Mammary epithelial cell (primary cell): ENCODE measurements around the gene NHERF2.

Experiments used
- EZH2 ChIP-seq: IDR thresholded peaks from 2 replicates; pipeline ENCODE4 v1.6.1; 2012; ENCODE audit warnings: low read length, inconsistent platforms, borderline replicate concordance
- TF ChIP-seq, protein P1 (sequence below), 2 donors: IDR thresholded peaks in 1 of 2; conservative IDR thresholded peaks in 1 of 2; 2 replicates each; pipeline ENCODE4 v1.5.1; 2011 to 2012; ENCODE audit warnings: inconsistent platforms in 2 of 2, low read length in 2 of 2, mild to moderate bottlenecking in 2 of 2, control low read depth in 1 of 2, low read depth in 1 of 2; ENCODE audit not compliant: insufficient read depth in 1 of 2; ENCODE audit errors: extremely low read depth in 1 of 2

DNA sequence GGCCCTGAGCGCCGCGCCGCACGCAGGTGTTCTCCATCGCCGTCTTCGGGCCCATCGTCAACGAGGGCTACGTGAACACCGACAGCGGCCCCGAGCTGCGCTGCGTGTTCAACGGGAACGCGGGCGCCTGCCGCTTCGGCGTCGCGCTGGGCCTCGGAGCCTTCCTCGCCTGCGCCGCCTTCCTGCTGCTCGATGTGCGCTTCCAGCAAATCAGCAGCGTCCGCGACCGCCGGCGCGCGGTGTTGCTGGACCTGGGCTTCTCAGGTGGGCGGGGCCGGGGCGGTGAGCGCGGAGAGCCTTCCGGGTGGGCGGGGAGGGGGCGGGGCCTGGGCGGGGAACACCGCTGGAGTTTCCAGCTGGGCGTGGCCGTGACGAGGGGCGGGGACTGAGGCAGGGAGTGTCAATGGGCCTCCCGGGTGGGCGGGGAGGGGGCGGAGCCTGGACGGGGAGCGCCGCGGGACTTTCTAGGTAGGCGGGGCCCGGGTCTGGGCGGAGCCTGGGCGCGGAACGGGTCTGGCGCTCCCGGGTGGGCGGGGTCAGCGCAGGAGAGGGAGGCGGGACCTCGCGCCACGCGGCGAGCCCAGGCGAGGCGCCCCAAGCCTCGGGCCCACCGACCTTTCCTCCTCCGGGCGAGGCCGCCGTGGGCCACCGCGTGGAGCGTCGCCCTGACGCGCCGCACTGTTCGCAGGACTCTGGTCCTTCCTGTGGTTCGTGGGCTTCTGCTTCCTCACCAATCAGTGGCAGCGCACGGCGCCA, 34.6 kb upstream of the NHERF2 start:
- TF ChIP-seq, protein P1, sequence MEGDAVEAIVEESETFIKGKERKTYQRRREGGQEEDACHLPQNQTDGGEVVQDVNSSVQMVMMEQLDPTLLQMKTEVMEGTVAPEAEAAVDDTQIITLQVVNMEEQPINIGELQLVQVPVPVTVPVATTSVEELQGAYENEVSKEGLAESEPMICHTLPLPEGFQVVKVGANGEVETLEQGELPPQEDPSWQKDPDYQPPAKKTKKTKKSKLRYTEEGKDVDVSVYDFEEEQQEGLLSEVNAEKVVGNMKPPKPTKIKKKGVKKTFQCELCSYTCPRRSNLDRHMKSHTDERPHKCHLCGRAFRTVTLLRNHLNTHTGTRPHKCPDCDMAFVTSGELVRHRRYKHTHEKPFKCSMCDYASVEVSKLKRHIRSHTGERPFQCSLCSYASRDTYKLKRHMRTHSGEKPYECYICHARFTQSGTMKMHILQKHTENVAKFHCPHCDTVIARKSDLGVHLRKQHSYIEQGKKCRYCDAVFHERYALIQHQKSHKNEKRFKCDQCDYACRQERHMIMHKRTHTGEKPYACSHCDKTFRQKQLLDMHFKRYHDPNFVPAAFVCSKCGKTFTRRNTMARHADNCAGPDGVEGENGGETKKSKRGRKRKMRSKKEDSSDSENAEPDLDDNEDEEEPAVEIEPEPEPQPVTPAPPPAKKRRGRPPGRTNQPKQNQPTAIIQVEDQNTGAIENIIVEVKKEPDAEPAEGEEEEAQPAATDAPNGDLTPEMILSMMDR (conservative IDR thresholded peaks at IDR 0.05 in 1 of 2, IDR thresholded peaks at IDR 0.05 in 1 of 2; ENCODE audit: extremely low read depth in 1 of 2, insufficient read depth in 1 of 2, low read depth in 1 of 2, low read length in 2 of 2), result no peak
- peak; percentile 16 for TF ChIP-seq EZH2
